Activated CD4-positive, alpha-beta T cell treated with anti-CD3 and anti-CD28 coated beads, Interleukin-2, Interleukin-4, amounts not matched to agents 100 ng/mL and 50 ng/mL, durations not matched to agents 16 hours and 8 hours (primary cell): ENCODE measurements around the gene CPNE5.
A peak's percentile ranks its signal among the peaks of the same experiment; 100 is the strongest.

Source experiments
- DNase-seq: peaks from one replicate; pipeline ENCODE4 v3.0.0-alpha.2; 2020; ENCODE audit warnings: low spot score

Gene CPNE5

DNA sequence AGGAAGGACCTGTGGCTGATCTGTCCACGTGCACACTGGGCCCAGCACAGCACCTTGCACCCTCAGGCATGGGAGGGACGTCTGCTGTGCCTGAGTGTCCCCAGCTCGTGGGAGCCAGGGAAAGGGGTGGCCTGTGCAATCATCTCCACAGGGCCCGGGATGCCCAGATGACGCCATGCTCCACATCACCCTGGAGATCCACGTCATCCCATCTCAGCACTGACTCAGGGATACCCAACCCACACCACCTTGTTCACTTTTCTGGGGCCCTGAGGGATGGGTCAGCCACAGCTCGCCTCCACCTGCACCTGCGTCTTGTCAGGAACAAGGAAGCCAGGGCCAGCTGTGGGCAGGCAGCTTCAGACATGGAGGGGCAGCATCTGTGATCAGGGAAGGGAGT, 93.4 kb downstream of the CPNE5 start:
- DNase-seq, result no peak

DNA sequence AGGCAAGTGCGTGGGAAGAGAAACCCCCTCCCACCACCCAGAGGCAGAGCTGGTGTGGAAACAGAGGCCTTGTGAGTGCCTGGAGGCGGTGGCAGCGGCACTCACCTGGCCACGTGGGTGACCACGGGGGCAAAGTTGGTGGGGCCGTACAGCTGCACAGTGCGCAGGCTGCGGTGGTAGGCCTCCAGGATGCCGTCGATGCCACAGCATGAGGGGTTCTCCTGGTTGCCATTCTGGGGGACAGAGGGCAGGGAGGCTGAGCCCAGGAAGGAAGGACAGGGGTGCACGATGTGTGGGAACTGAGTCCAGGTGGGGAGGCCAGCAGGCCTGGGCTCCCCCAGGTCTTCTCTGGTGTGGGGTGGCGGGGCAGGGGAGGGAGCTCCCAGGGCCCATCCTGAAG, 94.0 kb downstream of the CPNE5 start:
- no peak for DNase-seq

DNA sequence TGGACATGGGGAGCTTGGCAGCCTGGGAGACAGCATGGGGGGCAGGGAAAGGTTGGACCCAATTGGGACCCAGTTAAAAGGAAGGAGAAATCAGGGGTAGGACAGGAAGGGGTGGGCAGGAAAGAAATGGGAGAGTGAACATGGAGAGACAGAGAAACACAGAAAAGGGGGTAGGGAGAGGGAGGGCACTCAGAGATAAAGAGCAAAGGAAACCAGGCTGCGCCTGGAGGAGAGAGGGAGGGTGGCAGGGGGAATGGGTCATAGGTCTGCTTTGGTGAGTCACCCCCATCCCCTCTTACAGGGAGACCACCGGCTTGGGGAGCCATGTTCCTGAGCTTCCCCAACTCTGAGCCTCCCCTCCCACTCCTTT, 95.0 kb downstream of the CPNE5 start:
- DNase-seq, result no peak

GRCh38 chr6:36743538-36744303, 95.5 kb downstream of the CPNE5 start:
- DNase-seq, result no peak

DNA sequence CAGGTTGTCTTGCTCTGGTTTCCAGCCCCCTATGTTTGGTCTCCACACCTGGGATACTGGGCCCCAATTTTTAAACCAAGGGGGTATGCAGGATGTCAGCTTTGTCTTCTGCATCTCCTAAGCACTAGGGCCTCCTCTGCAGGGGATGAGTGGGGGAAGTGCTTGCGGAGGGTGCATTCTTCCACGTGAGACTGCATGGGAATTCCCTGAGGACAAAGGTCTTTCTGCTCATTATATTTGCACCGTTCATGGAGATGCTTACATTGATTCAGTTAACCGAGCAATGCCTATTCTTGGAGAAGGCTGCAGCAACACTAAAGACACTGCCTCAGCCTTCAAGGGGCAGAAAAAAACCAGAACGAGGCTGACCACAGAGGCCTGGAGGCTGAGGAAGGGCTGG, 96.2 kb downstream of the CPNE5 start:
- DNase-seq, result no peak

DNA sequence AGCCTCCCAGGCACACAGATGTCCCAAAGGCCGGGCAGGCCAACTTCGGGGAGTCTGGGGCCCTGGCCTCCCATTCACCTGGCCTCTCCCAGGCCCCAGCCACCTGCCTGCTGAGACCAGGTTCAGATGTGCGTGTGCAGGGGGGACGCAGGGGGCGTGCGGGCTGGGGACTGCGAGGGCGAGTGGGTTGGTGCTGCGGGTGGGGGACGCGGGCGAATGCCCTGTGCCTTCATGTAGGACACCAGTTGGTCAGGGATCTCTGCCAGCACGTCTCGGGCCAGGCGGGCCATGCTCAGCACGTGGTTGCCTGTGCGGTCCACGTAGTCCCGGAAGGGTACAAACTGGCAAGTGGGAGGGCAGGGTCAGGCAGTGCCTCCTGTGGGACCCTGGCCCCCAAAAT, 97.1 kb downstream of the CPNE5 start:
- DNase-seq, result no peak

GRCh38 chr6:36740818-36741179, 98.4 kb downstream of the CPNE5 start:
- DNase-seq, result no peak

GRCh38 chr6:36739947-36740817, 99.1 kb downstream of the CPNE5 start:
- DNase-seq, result no peak

DNA sequence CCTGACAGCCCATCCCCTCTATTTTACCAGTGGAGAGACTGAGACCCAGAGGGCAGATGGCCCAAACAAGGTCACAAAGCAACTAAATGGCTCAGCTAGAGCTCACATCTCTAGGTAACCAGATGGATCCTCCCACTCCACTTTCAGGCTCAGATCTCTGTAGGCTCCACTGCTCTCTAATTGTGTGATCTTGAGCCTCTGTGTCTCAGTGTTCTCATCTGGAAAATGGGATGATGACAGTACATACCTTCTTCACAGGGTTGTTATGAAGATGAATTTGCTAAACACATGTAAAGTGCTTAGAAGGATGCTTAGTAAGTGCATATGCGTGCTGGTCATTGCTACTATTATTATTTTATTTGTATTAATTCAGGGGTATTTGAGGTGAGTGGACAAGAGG, 101.1 kb downstream of the CPNE5 start:
- no peak for DNase-seq

DNA sequence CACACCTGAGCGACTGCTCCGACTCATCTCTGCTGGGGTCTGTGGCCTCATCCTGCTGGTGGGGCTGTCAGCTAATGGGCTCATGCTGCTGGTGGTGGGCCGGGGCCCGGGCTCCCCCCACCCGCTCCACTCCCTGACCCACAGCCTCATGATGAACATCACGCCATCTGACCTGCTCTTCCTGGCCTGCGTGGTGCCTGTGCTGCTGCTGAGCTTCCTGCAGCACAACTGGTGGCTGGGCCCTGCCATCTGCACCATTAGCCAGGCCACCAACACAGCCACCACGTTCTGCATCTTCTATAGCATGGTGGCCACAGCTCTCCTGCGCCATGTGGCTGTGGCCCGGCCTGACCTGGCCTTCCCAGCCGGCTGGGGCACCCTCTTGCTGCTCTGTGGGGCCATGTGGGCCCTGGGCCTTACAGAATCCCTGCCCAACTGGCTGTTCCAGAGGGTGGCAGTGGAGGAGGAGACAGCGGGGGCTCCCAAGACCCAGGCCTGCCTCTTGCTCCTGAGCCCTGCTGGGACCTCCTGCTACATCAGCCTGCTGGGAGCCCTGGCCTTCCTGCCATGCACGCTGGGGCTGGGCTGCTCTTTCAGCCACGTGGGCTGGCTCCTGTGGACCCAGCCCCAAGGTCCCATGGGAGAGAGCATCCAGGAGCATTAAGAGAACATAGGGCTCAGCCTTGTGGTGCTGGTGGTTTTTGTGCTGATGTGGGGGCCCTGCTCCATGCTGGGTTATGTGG, 102.0 kb downstream of the CPNE5 start:
- DNase-seq, result no peak

DNA sequence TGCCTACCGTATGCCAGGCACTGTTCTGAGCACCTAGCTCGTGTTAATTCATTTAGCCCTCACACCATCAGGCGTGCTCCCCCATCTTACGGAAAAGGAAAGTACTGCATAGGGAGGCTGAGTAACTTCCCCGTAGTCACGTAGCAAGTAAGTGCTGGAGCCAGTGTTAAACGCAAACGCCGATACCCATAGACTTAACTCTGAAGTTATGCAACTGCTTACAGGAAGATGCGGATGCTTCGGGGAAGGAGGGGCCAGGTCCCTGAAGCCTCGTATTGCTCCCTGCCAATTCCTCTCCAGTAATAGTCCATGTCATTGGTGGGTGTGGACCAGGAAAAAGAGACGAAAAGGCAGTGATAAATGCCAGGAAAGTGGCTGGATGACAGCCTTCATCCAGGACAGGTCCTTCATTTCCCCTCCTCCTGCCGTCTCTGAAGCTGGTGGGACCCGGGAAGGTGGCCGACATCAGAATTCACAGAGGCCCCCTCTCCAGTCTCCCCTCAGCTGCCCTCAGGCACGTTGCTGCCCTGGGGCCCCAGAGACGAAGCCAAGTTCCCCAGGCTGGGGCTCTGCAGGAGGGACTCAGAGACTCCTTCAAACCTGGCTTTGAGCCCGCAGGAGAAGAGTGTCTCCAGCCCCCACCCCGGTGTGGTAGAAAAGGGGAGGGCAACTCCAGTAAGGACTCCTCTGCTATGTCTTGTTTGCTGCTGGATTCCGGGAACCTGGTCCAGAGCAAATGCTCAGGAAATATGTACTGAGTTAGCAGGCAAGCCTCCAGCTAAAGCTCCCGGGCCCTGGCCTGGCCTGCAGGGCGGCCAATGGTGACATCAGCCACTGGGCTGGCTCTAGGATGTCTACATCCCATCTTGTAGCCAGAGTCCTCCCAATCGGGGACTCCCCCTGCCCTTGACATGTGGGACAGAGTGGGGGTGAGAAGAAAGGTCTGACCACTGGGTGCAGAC, 103.9 kb downstream of the CPNE5 start:
- peak; percentile 64 for DNase-seq

DNA sequence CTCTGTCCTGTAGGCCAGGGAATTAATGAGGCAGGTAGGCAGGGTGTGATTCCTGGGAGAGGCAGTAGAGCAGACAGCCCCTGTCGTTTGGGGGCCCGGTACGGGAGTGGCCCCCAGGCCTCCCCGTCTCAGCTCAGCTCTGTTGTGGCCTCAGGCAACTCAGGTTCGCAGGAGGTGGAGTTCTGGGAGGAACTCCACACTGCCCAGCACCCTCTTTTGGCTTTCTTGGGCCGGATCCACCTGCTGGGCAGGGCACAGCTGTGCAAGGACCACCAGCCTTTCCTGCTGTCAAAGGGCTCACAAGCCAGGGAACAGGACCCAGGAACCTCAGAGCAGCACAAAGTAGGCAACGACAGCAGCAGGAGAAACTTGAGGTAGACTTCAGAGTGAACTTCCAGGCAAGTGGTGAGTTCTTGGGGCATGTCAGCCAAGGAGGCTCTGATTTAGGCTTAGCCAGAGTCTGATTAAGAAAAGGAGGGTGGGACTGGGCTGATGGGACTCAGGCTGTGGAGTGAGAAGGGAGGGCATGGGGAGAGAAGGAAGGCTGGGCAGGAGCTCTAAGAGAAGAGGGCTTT, 104.7 kb downstream of the CPNE5 start:
- DNase-seq, result no peak

DNA sequence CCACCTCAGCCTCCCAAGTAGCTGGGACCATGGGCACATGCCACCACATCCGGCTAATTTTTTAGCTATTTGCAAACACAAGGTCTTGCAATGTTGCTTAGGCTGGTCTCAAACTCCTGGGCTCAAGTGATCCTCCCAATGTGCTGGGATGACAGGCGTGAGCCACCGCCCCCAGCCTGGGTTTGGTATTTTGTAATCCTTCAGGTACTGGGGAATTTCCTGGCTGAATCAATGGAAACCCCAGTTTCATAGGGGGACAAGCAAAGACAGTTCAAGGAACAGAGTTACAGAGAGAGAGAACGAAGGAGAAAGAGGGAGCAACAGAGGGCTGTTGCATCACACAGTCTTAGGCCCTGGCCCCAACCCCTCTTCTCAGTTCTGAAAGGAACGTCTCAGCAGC, 105.9 kb downstream of the CPNE5 start:
- DNase-seq, result no peak

- DNase-seq, result no peak
These were observed 107.5 kb downstream of the CPNE5 start for GRCh38 chr6:36731622-36732310.

- DNase-seq, result no peak
These were observed 108.5 kb downstream of the CPNE5 start for GRCh38 chr6:36730424-36731380.

GRCh38 chr6:36729161-36729524, 110.1 kb downstream of the CPNE5 start:
- DNase-seq, result no peak

GRCh38 chr6:36728289-36729160, 110.7 kb downstream of the CPNE5 start:
- no peak for DNase-seq

- DNase-seq, result peak; percentile 23
These were observed 111.7 kb downstream of the CPNE5 start for GRCh38 chr6:36727505-36728021.
